ENCODE results near the gene MED23.

The MED23 gene

GRCh38 chr6:131652472-131652871, 24.4 kb upstream of the MED23 start (continued):
- no peak for TF ChIP-seq TSHZ2 (CRISPR knock-in tag; IDR thresholded peaks at IDR 0.05)
- no peak for TF ChIP-seq BACH2 (CRISPR knock-in tag; IDR thresholded peaks at IDR 0.05; ENCODE audit: borderline replicate concordance)

GRCh38 chr6:131651782-131652181, 23.7 kb upstream of the MED23 start:
- no peak for ATAC-seq
- TF ChIP-seq ESRRG (CRISPR knock-in tag; IDR thresholded peaks at IDR 0.05) (no peak), CSRNP3 (CRISPR knock-in tag; IDR thresholded peaks at IDR 0.05) (no peak), TSHZ2 (CRISPR knock-in tag; IDR thresholded peaks at IDR 0.05) (no peak), RARB (CRISPR knock-in tag; IDR thresholded peaks at IDR 0.05) (no peak), SNAI2 (CRISPR knock-in tag; IDR thresholded peaks at IDR 0.05) (no peak), TOX (CRISPR knock-in tag; IDR thresholded peaks at IDR 0.05; ENCODE audit: borderline replicate concordance) (no peak), GLIS3 (CRISPR knock-in tag; IDR thresholded peaks at IDR 0.05) (no peak), CSDC2 (CRISPR knock-in tag; IDR thresholded peaks at IDR 0.05) (no peak), ZFP3 (CRISPR knock-in tag; IDR thresholded peaks at IDR 0.05) (no peak), PATZ1 (CRISPR knock-in tag; IDR thresholded peaks at IDR 0.05; ENCODE audit: borderline replicate concordance) (no peak), ZC3H10 (CRISPR knock-in tag; IDR thresholded peaks at IDR 0.05) (no peak), ARNTL (CRISPR knock-in tag; IDR thresholded peaks at IDR 0.05; ENCODE audit: borderline replicate concordance, low read depth) (no peak), PPARA (CRISPR knock-in tag; IDR thresholded peaks at IDR 0.05; ENCODE audit: borderline replicate concordance) (no peak)

GRCh38 chr6:131646249-131646670, 18.2 kb upstream of the MED23 start:
- no peak for ATAC-seq
- TF ChIP-seq BACH2 (CRISPR knock-in tag; IDR thresholded peaks at IDR 0.05; ENCODE audit: borderline replicate concordance) (no peak), OSR1 (CRISPR knock-in tag; IDR thresholded peaks at IDR 0.05) (no peak), ZFP3 (CRISPR knock-in tag; IDR thresholded peaks at IDR 0.05) (no peak), CSRNP3 (CRISPR knock-in tag; IDR thresholded peaks at IDR 0.05) (no peak), ZC3H10 (CRISPR knock-in tag; IDR thresholded peaks at IDR 0.05) (no peak)

GRCh38 chr6:131645846-131646245, 17.8 kb upstream of the MED23 start:
- ATAC-seq, result no peak
- TF ChIP-seq ARNTL (CRISPR knock-in tag; IDR thresholded peaks at IDR 0.05; ENCODE audit: borderline replicate concordance, low read depth), result no peak

GRCh38 chr6:131644921-131645320, 16.9 kb upstream of the MED23 start:
- ATAC-seq, result no peak
- no peak for TF ChIP-seq TOX (CRISPR knock-in tag; IDR thresholded peaks at IDR 0.05; ENCODE audit: borderline replicate concordance)
- TF ChIP-seq CSDC2 (CRISPR knock-in tag; IDR thresholded peaks at IDR 0.05), result no peak
- no peak for TF ChIP-seq ZFP3 (CRISPR knock-in tag; IDR thresholded peaks at IDR 0.05)
- TF ChIP-seq POU6F1 (CRISPR knock-in tag; IDR thresholded peaks at IDR 0.05; ENCODE audit: borderline replicate concordance, low read depth), result no peak
- TF ChIP-seq RARB (CRISPR knock-in tag; IDR thresholded peaks at IDR 0.05), result no peak
- no peak for TF ChIP-seq TCF4 (CRISPR knock-in tag; IDR thresholded peaks at IDR 0.05; ENCODE audit: borderline replicate concordance)
- TF ChIP-seq ZNF70 (CRISPR knock-in tag; IDR thresholded peaks at IDR 0.05), result no peak
